GM23338 (cell line): Measurements from ENCODE around the gene CARMIL1.

Experiments
- CTCF ChIP-seq, 2 experiments: fragments of 200-600 bp in 1 of 2; sonication (generic) in 1 of 2; conservative IDR thresholded peaks; 2 replicates each; pipeline versions ENCODE4 v1.5.1 to v1.6.1; 2016 to 2017; ENCODE audit warnings: antibody characterized with exemption in 2 of 2, low read depth in 2 of 2, mild to moderate bottlenecking in 2 of 2, moderate library complexity in 1 of 2
- EZH2 ChIP-seq: fragments of 200-600 bp; sonication (generic); IDR thresholded peaks from one replicate; pipeline ENCODE4 v1.8.0; 2017; ENCODE audit warnings: antibody characterized with exemption, mild to moderate bottlenecking, low read depth; ENCODE audit not compliant: unreplicated experiment
- EZH2phosphoT487 ChIP-seq: fragments of 200-600 bp; sonication (generic); IDR thresholded peaks from one replicate; pipeline ENCODE4 v1.8.1; 2018; ENCODE audit warnings: antibody characterized with exemption; ENCODE audit not compliant: unreplicated experiment
- POLR2AphosphoS5 ChIP-seq: IDR thresholded peaks from 2 replicates; pipeline ENCODE4 v1.6.1; 2016; ENCODE audit warnings: antibody characterized with exemption, low read depth
- REST ChIP-seq: IDR thresholded peaks from one replicate; pipeline ENCODE4 v1.6.1; 2018; ENCODE audit warnings: antibody characterized with exemption; ENCODE audit not compliant: unreplicated experiment

- TF ChIP-seq CTCF (conservative IDR thresholded peaks at IDR 0.05; ENCODE audit: low read depth in 2 of 2) (no peak), EZH2phosphoT487 (no peak), REST (no peak), EZH2 (no peak), POLR2AphosphoS5 (no peak)
Measured at GRCh38 chr6:25329982-25330381, 50.8 kb downstream of the CARMIL1 start.
